Measurements from ENCODE around the gene IFT122.

Gene IFT122

DNA sequence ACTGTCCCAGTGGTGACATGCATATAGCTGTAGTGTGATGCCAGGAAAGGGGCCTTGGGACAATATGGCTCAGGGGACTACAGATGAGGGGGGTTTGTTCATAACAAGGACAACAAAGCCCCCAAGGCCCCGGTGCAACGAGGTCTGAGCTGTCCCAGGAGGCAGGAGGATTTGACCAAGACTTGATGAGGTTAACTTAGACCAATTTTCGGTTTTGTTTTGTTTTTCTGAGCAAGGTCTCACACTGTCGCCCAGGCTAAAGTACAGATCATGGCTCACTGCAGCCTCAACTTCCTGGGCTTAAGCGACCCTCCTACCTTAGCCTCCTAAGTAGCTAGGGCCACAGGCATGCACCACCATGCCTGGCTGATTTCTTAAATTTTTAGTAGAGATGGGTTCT, 35.4 kb upstream of the IFT122 start:
- H3K27ac ChIP-seq (replicated peaks) = no peak overlapping the region
- no peaks in the 10 kb centered on the region for H3K27me3 ChIP-seq (ENCODE audit: insufficient read depth, poor library complexity, severe bottlenecking)
- no peak for TF ChIP-seq POLR2AphosphoS5 (IDR thresholded peaks at IDR 0.05; ENCODE audit: low read depth)
- no peak for TF ChIP-seq SPI1 (IDR thresholded peaks at IDR 0.05; ENCODE audit: borderline replicate concordance, low read depth)
- TF ChIP-seq, protein P1, sequence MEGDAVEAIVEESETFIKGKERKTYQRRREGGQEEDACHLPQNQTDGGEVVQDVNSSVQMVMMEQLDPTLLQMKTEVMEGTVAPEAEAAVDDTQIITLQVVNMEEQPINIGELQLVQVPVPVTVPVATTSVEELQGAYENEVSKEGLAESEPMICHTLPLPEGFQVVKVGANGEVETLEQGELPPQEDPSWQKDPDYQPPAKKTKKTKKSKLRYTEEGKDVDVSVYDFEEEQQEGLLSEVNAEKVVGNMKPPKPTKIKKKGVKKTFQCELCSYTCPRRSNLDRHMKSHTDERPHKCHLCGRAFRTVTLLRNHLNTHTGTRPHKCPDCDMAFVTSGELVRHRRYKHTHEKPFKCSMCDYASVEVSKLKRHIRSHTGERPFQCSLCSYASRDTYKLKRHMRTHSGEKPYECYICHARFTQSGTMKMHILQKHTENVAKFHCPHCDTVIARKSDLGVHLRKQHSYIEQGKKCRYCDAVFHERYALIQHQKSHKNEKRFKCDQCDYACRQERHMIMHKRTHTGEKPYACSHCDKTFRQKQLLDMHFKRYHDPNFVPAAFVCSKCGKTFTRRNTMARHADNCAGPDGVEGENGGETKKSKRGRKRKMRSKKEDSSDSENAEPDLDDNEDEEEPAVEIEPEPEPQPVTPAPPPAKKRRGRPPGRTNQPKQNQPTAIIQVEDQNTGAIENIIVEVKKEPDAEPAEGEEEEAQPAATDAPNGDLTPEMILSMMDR (IDR thresholded peaks at IDR 0.05; ENCODE audit: insufficient read depth, low read length) = no peak
- TF ChIP-seq, protein P2, sequence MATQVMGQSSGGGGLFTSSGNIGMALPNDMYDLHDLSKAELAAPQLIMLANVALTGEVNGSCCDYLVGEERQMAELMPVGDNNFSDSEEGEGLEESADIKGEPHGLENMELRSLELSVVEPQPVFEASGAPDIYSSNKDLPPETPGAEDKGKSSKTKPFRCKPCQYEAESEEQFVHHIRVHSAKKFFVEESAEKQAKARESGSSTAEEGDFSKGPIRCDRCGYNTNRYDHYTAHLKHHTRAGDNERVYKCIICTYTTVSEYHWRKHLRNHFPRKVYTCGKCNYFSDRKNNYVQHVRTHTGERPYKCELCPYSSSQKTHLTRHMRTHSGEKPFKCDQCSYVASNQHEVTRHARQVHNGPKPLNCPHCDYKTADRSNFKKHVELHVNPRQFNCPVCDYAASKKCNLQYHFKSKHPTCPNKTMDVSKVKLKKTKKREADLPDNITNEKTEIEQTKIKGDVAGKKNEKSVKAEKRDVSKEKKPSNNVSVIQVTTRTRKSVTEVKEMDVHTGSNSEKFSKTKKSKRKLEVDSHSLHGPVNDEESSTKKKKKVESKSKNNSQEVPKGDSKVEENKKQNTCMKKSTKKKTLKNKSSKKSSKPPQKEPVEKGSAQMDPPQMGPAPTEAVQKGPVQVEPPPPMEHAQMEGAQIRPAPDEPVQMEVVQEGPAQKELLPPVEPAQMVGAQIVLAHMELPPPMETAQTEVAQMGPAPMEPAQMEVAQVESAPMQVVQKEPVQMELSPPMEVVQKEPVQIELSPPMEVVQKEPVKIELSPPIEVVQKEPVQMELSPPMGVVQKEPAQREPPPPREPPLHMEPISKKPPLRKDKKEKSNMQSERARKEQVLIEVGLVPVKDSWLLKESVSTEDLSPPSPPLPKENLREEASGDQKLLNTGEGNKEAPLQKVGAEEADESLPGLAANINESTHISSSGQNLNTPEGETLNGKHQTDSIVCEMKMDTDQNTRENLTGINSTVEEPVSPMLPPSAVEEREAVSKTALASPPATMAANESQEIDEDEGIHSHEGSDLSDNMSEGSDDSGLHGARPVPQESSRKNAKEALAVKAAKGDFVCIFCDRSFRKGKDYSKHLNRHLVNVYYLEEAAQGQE (IDR thresholded peaks at IDR 0.05; ENCODE audit: insufficient replicate concordance, low read depth) = no peak
- no peak for TF ChIP-seq GABPA (IDR thresholded peaks at IDR 0.05; ENCODE audit: low read depth)
- H3K4me3 ChIP-seq (replicated peaks; ENCODE audit: insufficient read depth, low read length) = no peak overlapping the region
- DNase-seq (ENCODE audit: low read depth in 1 of 2, low spot score in 1 of 2) = no peak

DNA sequence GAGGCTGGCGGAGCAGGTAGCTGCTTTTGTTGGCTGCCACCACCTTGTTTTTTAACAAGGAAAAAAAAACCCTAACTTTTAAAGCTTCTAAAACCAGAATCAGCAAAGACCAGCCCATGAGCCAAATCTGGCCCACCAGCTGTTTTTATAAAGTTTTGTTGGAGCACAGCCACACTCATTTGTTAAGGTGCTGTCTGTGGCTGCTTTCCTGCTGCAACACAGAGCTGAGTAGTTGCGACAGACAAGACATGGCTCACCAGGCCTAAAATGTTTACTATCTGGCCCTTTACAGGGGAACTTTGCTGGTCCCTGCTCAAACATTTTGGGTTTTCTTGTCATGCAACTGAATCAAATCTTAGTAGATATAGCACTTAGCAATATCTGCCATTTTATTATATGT, 30.5 kb upstream of the IFT122 start:
- peak in 1 of 2 experiments; percentile 65 for DNase-seq (ENCODE audit: low read depth in 1 of 2, low spot score in 1 of 2)
- Histone ChIP-seq H3K27ac (replicated peaks) (no peak overlapping the region), H3K4me3 (replicated peaks; ENCODE audit: insufficient read depth, low read length) (no peak overlapping the region), H3K27me3 (ENCODE audit: insufficient read depth, poor library complexity, severe bottlenecking) (no peaks in the 10 kb centered on the region)
- TF ChIP-seq POLR2AphosphoS5 (IDR thresholded peaks at IDR 0.05; ENCODE audit: low read depth) (no peak), SPI1 (IDR thresholded peaks at IDR 0.05; ENCODE audit: borderline replicate concordance, low read depth) (no peak), GABPA (IDR thresholded peaks at IDR 0.05; ENCODE audit: low read depth) (no peak)
- TF ChIP-seq, protein P2 (IDR thresholded peaks at IDR 0.05; ENCODE audit: insufficient replicate concordance, low read depth) = no peak
- TF ChIP-seq, protein P1 (IDR thresholded peaks at IDR 0.05; ENCODE audit: insufficient read depth, low read length) = no peak

DNA sequence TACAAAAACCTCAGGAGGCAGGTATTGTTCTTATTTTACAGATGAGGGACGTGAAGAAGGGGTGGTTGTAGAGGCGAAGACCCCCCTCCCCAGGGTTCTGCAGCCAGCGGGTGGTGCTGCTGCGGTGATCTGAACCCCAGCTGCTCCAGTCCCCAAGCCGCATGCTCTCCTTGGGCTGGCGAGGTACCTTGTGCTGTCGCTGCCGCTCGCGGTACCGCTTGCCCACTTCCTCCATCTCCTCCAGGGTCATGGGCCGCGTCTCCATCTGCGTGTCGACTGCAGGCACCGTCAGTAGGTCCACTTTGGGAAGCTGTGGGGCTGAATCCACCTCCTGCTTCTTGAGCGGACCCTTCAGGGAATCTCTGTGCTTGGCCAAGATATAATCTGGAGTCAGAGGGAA, 29.1 kb upstream of the IFT122 start:
- DNase-seq (ENCODE audit: low read depth in 1 of 2, low spot score in 1 of 2) = no peak
- TF ChIP-seq POLR2AphosphoS5 (IDR thresholded peaks at IDR 0.05; ENCODE audit: low read depth) = no peak
- no peak for TF ChIP-seq GABPA (IDR thresholded peaks at IDR 0.05; ENCODE audit: low read depth)
- no peak for TF ChIP-seq SPI1 (IDR thresholded peaks at IDR 0.05; ENCODE audit: borderline replicate concordance, low read depth)
- TF ChIP-seq, protein P2 (IDR thresholded peaks at IDR 0.05; ENCODE audit: insufficient replicate concordance, low read depth) = no peak
- TF ChIP-seq, protein P1 (IDR thresholded peaks at IDR 0.05; ENCODE audit: insufficient read depth, low read length) = no peak
- H3K4me3 ChIP-seq (replicated peaks; ENCODE audit: insufficient read depth, low read length) = no peak overlapping the region
- H3K27me3 ChIP-seq (ENCODE audit: insufficient read depth, poor library complexity, severe bottlenecking) = no peaks in the 10 kb centered on the region
- no peak overlapping the region for H3K27ac ChIP-seq (replicated peaks)
